Pancreas (tissue), 10 donors: ENCODE measurements around the gene RABGAP1L. TPM values are rescaled to one million over a fixed set of nuclear protein-coding genes. Genes with fewer than 3 reads are reported as not detected.

Experiments
- ATAC-seq, 4 donors: fragments of 200-7000 bp; cut with Tn5 transposase; one replicate each; pipeline versions ENCODE4 v1.8.0 to v1.9.1; 2020; ENCODE audit warnings: mild to moderate bottlenecking in 4 of 4, moderate library complexity in 4 of 4
- DNase-seq, 6 donors: peaks; one replicate each; pipeline ENCODE4 v3.0.0-alpha.2; 2020
- FAIRE-seq: peaks from 2 replicates; lab custom pipeline; 2012; peaks lifted over from hg19 to GRCh38; lab: Jason Lieb, UNC
- H3K27ac ChIP-seq, 4 donors: fragments of 200-600 bp; sonication (generic); 1 replicate in 3 of 4; 2 replicates in 1 of 4; pipeline versions ENCODE4 v1.5.0 to v1.8.0; 2020
- H3K27me3 ChIP-seq, 4 donors: fragments of 200-600 bp; one replicate each; pipeline ENCODE4 v1.8.0; 2021
- H3K36me3 ChIP-seq, 3 donors: fragments of 200-600 bp; sonication (generic) in 1 of 3; one replicate each; pipeline versions ENCODE4 v1.5.0 to v1.8.0; 2020 to 2021
- H3K4me1 ChIP-seq, 3 donors: fragments of 200-600 bp; one replicate each; pipeline ENCODE4 v1.8.0; 2021
- H3K4me3 ChIP-seq, 4 donors: fragments of 200-600 bp; sonication (generic) in 2 of 4; one replicate each; pipeline versions ENCODE4 v1.5.0 to v1.8.0; 2020 to 2021
- H3K9me3 ChIP-seq, 4 donors: fragments of 200-600 bp; one replicate each; pipeline ENCODE4 v1.8.0; 2021
- WGBS, 2 donors: extraction: QIAGEN DNeasy Blood & Tissue Kit; methylation state at CpG; one replicate each; pipeline ENCODE4 v1.1.7; 2013; 5-methylcytosine and 5-hydroxymethylcytosine counted together
- intact Hi-C, 3 donors: fragments of 100-400 bp; cut with DNase I; formaldehyde crosslinking; loops; one replicate each; pipeline versions ENCODE4 v1.11.1 to v1.14.2; 2022
- polyA plus RNA-seq, 2 donors: library from polyadenylated mRNA; stranded (reverse); fragments of 200-250 nt; gene quantifications; one replicate each; pipeline ENCODE4 v1.2.3, GENCODE V29; 2013
- total RNA-seq, 6 donors: library from RNA; stranded (reverse); fragmentation: NEBNext Ultra II Directional in 4 of 6; extraction: Animal tissue kit (Norgen Biotek cat#: 25700) in 4 of 6; gene quantifications; one replicate each; pipeline versions ENCODE4 v1.2.1 to v1.2.4, GENCODE V29; 2021 to 2023
- TF ChIP-seq, protein P1 (sequence below), 4 donors: fragments of 200-600 bp; sonication (generic) in 3 of 4; IDR thresholded peaks; one replicate each; pipeline versions ENCODE4 v1.5.0 to v1.8.0; 2021; ENCODE audit warnings: antibody characterized with exemption in 4 of 4
- donor health status: healthy with polysubstance abuse.
- donor health status: DM: no; HTN: no; CAD: no; lungs with moderate emphysema.
- donor health status: DM: no; HTN: no; CAD: no.
- donor health status: control.
- donor health status: control.
- donor health status: Bipolar disorder and iron deficiency.
- donor health status: DM: yes; HTN: yes; CAD: no.
- donor health status: DM: no; HTN: no; CAD: no.
- donor health status: DM: no; HTN: no; CAD: no.
- donor health status: DM: yes; HTN: yes; CAD: no.

The RABGAP1L gene
- total and polyA plus RNA-seq, 8 donors, result 13.9 to 64.8 (median 36.1) TPM

DNA sequence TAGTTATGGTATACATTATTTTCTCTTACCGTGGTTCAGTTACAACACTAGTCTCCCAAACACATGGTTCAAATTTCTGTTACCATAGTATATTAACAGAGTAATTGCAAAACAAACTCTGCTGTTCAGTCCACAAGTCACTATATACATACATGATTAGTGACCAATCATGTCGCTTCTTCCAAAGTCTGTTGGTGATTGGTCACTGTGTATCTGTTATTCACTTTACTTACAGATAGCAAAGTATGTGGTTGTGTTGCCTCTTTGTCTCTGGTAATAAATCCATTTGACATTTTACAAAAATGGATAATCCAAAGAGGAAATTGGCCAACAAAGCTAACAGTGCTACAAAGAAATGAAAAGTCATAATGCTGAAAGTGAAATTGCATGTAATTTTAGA is 107.2 kb downstream of the RABGAP1L start:
- 90 to 91% methylated on average over 2 of the region's 2 CpGs for WGBS, 2 donors
- no peak for FAIRE-seq
- Histone ChIP-seq H3K9me3 (no peaks in the 10 kb centered on the region), H3K27me3 (no peaks in the 10 kb centered on the region), H3K36me3 (no peaks in the 10 kb centered on the region), H3K4me3 (no peak overlapping the region), H3K27ac (no peak overlapping the region), H3K4me1 (no peaks in the 10 kb centered on the region)
- ATAC-seq, result no peak
- TF ChIP-seq, protein P1, sequence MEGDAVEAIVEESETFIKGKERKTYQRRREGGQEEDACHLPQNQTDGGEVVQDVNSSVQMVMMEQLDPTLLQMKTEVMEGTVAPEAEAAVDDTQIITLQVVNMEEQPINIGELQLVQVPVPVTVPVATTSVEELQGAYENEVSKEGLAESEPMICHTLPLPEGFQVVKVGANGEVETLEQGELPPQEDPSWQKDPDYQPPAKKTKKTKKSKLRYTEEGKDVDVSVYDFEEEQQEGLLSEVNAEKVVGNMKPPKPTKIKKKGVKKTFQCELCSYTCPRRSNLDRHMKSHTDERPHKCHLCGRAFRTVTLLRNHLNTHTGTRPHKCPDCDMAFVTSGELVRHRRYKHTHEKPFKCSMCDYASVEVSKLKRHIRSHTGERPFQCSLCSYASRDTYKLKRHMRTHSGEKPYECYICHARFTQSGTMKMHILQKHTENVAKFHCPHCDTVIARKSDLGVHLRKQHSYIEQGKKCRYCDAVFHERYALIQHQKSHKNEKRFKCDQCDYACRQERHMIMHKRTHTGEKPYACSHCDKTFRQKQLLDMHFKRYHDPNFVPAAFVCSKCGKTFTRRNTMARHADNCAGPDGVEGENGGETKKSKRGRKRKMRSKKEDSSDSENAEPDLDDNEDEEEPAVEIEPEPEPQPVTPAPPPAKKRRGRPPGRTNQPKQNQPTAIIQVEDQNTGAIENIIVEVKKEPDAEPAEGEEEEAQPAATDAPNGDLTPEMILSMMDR (IDR thresholded peaks at IDR 0.05), result no peak
- DNase-seq, result no peak
- intact Hi-C loops, result no loop called here

DNA sequence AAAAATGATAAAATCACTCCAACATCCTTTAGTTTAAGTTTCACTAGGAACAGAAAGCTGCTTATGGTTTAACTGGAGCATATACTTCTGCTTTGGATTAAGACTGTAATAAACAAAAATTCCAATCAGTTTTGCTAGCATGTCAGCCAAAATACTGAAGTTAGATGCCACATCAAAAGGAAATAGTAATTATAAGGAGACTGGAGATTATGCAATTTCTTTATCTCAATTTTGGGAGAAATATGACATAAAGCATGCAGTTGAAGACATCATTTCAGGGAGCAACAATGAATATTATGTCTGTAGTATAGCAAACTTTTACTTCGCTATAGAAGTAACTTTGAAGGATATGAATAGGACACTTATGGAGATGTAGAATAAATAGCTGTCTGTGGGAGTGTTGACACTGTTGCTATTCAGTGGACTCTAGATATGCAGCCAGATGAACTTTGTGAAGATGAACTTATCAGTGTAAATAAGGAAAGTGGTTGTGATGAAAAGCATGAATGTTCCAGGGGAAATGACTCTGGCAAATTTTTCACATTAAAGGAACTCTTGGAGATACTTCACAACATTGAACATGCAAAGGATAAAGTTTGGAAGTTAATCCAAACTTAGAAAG is 107.8 kb downstream of the RABGAP1L start:
- Histone ChIP-seq H3K36me3 (no peaks in the 10 kb centered on the region), H3K4me1 (no peaks in the 10 kb centered on the region), H3K9me3 (no peaks in the 10 kb centered on the region), H3K27me3 (no peaks in the 10 kb centered on the region), H3K27ac (no peak overlapping the region), H3K4me3 (no peak overlapping the region)
- intact Hi-C loops, result no loop called here
- DNase-seq, result no peak
- no peak for ATAC-seq
- TF ChIP-seq, protein P1 (IDR thresholded peaks at IDR 0.05), result no peak
- FAIRE-seq, result no peak
- WGBS, 2 donors, result 91 to 96% methylated on average over 1 of the region's 1 CpG

DNA sequence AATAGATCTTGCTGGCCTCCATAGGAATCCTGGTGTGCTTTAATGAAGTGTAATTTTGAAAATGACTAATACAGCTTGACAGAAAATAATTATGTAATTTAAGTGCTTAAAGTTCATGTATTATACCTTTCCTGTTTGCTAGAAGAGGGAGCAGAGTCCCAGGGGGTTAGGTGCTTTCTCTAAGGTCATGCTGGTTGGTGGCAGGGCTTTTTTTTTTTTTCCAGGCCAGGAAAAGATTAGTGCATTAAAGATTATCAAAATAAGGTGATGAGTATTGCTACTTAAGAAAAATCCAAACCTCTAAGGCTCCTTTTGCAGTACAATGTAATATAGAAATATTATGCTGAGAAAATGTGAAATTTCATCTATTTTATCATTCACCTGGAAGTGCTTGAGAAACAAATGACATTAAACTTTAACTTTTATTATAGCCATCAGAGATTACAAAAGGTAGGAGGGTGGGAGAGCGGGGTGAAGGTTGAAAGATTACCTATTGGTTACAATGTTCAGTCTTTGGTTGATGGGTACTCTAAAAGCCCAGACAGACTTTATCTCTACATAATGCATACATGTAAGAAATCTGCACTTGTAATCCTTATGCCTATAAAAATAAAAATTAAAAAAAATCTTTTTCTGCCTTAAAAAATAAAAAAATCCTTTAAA is 110.8 kb downstream of the RABGAP1L start:
- TF ChIP-seq, protein P1 (IDR thresholded peaks at IDR 0.05), result no peak
- Histone ChIP-seq H3K36me3 (no peaks in the 10 kb centered on the region), H3K4me1 (no peaks in the 10 kb centered on the region), H3K4me3 (no peak overlapping the region), H3K9me3 (no peaks in the 10 kb centered on the region), H3K27ac (no peak overlapping the region), H3K27me3 (no peaks in the 10 kb centered on the region)
- intact Hi-C loops, result loop anchor here in 1 of 3 donors (10.0 kb wide), 1 partner anchor 465 kb away; no protein-coding TSS in a partner anchor
- WGBS, 2 donors, result 73 to 77% methylated on average over 1 of the region's 1 CpG
- ATAC-seq (no peak), DNase-seq (no peak), FAIRE-seq (no peak)

DNA sequence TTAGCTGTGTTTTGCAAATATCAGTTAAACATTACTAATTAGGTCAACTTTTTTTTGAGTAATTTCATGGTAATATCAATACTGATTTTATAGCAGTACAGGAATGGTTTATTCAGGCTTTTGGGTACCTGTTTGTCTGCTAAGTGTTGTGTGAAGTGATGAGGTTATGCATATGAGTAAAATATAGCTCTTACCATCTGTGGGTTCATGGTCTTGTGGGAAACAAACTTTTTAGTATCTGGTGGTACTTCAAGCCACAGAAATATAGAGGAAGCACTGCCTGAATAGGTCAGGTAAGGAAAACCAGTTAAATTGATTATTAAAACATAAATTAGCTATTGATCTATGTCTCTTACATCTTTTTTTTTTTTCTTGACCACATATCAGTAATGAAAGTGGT is 113.9 kb downstream of the RABGAP1L start:
- Histone ChIP-seq H3K36me3 (no peaks in the 10 kb centered on the region), H3K27ac (no peak overlapping the region), H3K27me3 (no peaks in the 10 kb centered on the region), H3K4me3 (no peak overlapping the region), H3K9me3 (no peaks in the 10 kb centered on the region), H3K4me1 (no peaks in the 10 kb centered on the region)
- intact Hi-C loops, result loop anchor here in 1 of 3 donors (10.0 kb wide), 1 partner anchor 462 kb away; no protein-coding TSS in a partner anchor
- no peak for FAIRE-seq
- no peak for DNase-seq
- no peak for ATAC-seq
- TF ChIP-seq, protein P1 (IDR thresholded peaks at IDR 0.05), result no peak

DNA sequence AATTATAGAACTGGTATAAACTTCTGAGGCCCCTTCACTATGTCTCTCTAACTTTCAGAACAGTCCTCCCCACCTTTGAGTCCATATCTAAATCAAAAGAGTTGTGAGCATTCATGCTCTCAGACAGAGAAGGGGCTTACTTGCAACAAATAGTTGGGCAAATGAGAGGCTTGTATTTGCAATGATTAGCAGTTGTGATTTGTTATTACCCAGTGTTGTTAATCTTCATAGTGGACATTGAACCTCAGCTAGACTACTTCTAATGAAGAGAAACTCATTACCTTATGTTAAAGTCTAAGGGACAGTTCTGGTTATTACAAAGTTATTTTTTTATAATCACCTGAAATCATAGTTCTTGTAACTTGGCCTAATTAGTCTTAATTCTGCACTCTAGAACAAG is 114.5 kb downstream of the RABGAP1L start:
- no peak for ATAC-seq
- TF ChIP-seq, protein P1 (IDR thresholded peaks at IDR 0.05), result no peak

More for the DNA sequence above, 114.5 kb downstream of the RABGAP1L start:
- Histone ChIP-seq H3K4me3 (no peak overlapping the region), H3K27me3 (no peaks in the 10 kb centered on the region), H3K9me3 (no peaks in the 10 kb centered on the region), H3K36me3 (no peaks in the 10 kb centered on the region), H3K27ac (no peak overlapping the region), H3K4me1 (no peaks in the 10 kb centered on the region)
- no peak for DNase-seq
- intact Hi-C loops, result loop anchor here in 1 of 3 donors (10.0 kb wide), 1 partner anchor 461 kb away; no protein-coding TSS in a partner anchor
- no peak for FAIRE-seq
